Nephron (organoid): ENCODE results near the gene MBNL1.

Source experiments
- H3K27ac Mint-ChIP-seq, 3 experiments: 2 replicates each; pipeline ENCODE4 v1.8.0; 2020; ENCODE audit warnings: mixed read lengths in 3 of 3, mild to moderate bottlenecking in 2 of 3, moderate library complexity in 1 of 3
- H3K27me3 Mint-ChIP-seq: 2 replicates; pipeline ENCODE4 v1.8.0; 2021; ENCODE audit warnings: low read depth, mild to moderate bottlenecking, moderate library complexity, mixed read lengths
- H3K36me3 Mint-ChIP-seq: 2 replicates; pipeline ENCODE4 v1.8.0; 2020; ENCODE audit warnings: low read depth, mixed read lengths
- H3K4me1 Mint-ChIP-seq: 2 replicates; pipeline ENCODE4 v1.8.0; 2020; ENCODE audit warnings: mixed read lengths
- H3K4me3 Mint-ChIP-seq, 3 experiments: 2 replicates each; pipeline ENCODE4 v1.8.0; 2020; ENCODE audit warnings: mild to moderate bottlenecking in 3 of 3, mixed read lengths in 3 of 3, moderate library complexity in 2 of 3
- H3K9me3 Mint-ChIP-seq: 2 replicates; pipeline ENCODE4 v1.8.0; 2020; ENCODE audit warnings: mixed read lengths
- TF ChIP-seq, protein P1 (sequence below), 3 experiments: fragments of 200-600 bp; sonication (generic); IDR thresholded peaks; one replicate each; pipeline ENCODE4 v1.5.0; 2021; ENCODE audit warnings: antibody characterized with exemption in 3 of 3; ENCODE audit not compliant: unreplicated experiment in 3 of 3

The MBNL1 gene

DNA sequence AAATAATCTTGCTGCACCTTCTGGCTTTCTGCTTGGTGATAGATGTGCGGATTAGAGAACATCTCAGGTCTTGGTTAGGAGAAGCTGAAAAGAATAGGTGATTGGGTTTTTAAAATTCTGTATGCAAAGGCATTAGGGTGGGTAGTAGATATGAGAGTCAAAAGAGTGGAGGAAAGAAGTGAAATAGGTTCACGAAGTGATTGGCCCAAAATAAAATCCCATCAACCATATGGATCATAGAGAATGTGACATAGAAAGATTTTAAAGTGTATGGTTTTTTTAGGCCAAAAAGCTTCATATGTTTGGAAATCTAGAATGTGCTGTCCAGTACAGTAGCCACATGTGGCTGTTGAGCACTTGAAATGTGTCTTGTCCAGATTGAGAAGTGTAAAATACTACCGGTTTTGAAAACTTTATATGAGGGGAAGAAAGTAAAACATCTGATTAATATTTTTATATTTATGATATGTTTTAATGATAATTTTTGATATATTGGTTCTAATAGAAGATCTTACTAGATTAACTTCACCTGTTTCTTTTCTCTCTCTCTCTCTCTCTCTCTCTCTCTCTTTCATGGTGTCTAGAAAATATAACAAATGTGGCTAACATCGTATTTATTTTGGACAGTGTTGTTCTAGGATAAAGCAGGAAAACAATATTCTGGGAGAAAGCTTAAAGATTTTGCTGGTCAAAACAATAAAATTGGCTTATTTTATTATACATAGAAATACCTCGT lies 2.9 kb downstream of the MBNL1 start:
- peaks cover 10% of the 10 kb centered on the region for H3K27me3 Mint-ChIP-seq
- peaks cover 48% of the 10 kb centered on the region for H3K4me1 Mint-ChIP-seq
- TF ChIP-seq, protein P1, sequence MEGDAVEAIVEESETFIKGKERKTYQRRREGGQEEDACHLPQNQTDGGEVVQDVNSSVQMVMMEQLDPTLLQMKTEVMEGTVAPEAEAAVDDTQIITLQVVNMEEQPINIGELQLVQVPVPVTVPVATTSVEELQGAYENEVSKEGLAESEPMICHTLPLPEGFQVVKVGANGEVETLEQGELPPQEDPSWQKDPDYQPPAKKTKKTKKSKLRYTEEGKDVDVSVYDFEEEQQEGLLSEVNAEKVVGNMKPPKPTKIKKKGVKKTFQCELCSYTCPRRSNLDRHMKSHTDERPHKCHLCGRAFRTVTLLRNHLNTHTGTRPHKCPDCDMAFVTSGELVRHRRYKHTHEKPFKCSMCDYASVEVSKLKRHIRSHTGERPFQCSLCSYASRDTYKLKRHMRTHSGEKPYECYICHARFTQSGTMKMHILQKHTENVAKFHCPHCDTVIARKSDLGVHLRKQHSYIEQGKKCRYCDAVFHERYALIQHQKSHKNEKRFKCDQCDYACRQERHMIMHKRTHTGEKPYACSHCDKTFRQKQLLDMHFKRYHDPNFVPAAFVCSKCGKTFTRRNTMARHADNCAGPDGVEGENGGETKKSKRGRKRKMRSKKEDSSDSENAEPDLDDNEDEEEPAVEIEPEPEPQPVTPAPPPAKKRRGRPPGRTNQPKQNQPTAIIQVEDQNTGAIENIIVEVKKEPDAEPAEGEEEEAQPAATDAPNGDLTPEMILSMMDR (IDR thresholded peaks at IDR 0.05; ENCODE audit: unreplicated experiment in 3 of 3) = no peak
- no peaks in the 10 kb centered on the region for H3K9me3 Mint-ChIP-seq
- H3K27ac Mint-ChIP-seq = peak overlapping the region; percentile 48 to 100 (median 99)
- H3K36me3 Mint-ChIP-seq = no peaks in the 10 kb centered on the region
- H3K4me3 Mint-ChIP-seq = peak overlapping the region; percentile 90 to 100 (median 98)

DNA sequence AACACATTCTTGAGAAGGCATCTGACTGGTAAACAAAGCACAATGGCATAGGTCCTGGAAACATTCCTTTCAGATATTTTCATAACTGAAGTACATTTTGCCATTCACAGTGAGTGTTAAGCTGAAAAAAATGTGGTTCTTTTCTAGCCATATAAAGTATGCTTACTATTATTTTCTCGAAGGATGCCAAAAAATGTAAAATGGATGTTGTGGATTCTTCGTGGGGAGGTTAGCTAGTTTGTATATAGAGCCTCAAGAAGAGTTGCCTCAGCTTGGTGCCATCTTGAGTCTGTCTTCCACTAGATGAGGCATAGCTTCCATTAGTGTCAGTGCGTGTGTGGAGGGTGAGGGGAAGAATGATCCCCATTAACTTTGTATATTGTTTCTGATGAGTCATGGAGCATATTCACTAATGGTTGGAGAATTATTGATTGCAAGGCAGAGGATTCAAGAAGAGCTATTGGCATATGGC lies 4.1 kb downstream of the MBNL1 start:
- Mint-ChIP-seq H3K27ac (no peak overlapping the region), H3K27me3 (peaks cover 3% of the 10 kb centered on the region), H3K9me3 (no peaks in the 10 kb centered on the region), H3K4me1 (peaks cover 38% of the 10 kb centered on the region), H3K4me3 (no peak overlapping the region), H3K36me3 (no peaks in the 10 kb centered on the region)
- TF ChIP-seq, protein P1 (IDR thresholded peaks at IDR 0.05; ENCODE audit: unreplicated experiment in 3 of 3) = no peak

DNA sequence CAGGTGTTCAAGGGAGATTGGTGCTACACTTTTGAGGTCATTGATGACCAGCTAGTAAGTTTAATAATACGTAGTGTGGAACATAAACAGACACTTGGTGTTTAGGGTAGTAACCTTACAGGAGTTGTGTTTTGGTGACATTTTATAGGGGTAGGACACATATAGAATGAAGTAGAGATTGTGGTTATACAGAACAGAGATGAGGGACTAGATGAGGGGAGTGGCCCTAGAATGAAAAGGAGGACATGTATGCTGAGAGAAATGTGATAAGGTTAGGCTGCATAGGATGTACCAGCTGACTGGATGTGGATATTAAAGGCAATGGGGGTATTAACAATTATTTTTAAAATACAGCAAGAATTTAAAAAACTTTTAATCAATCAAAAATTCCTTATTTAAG lies 8.0 kb downstream of the MBNL1 start:
- no peaks in the 10 kb centered on the region for H3K27me3 Mint-ChIP-seq

DNA sequence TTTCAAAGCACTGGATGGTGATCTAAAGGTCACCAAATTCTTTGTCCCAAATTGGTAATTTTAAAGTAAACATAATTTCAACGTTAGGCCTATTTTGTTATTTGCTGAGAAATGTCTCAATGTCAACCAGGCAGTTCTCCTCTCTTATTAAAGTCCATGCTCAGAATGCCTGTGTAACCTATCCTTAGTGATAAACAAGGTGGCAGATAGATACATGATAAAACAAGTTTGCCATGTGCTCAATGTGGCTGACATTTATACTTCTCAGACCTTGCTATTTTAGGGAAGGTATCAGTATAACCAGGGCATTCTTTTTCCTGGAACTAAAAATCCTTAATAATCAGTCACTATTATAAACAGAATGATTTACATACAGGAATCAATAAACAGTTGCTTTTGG lies 8.5 kb downstream of the MBNL1 start:
- Mint-ChIP-seq H3K9me3 (no peaks in the 10 kb centered on the region), H3K4me3 (no peak overlapping the region), H3K36me3 (no peaks in the 10 kb centered on the region), H3K4me1 (peaks cover 27% of the 10 kb centered on the region), H3K27me3 (no peaks in the 10 kb centered on the region), H3K27ac (no peak overlapping the region)
- TF ChIP-seq, protein P1 (IDR thresholded peaks at IDR 0.05; ENCODE audit: unreplicated experiment in 3 of 3) = no peak

More for the DNA sequence above, 8.0 kb downstream of the MBNL1 start:
- Mint-ChIP-seq H3K27ac (no peak overlapping the region), H3K4me3 (no peak overlapping the region), H3K36me3 (no peaks in the 10 kb centered on the region), H3K4me1 (peaks cover 32% of the 10 kb centered on the region), H3K9me3 (no peaks in the 10 kb centered on the region)
- TF ChIP-seq, protein P1 (IDR thresholded peaks at IDR 0.05; ENCODE audit: unreplicated experiment in 3 of 3) = no peak

DNA sequence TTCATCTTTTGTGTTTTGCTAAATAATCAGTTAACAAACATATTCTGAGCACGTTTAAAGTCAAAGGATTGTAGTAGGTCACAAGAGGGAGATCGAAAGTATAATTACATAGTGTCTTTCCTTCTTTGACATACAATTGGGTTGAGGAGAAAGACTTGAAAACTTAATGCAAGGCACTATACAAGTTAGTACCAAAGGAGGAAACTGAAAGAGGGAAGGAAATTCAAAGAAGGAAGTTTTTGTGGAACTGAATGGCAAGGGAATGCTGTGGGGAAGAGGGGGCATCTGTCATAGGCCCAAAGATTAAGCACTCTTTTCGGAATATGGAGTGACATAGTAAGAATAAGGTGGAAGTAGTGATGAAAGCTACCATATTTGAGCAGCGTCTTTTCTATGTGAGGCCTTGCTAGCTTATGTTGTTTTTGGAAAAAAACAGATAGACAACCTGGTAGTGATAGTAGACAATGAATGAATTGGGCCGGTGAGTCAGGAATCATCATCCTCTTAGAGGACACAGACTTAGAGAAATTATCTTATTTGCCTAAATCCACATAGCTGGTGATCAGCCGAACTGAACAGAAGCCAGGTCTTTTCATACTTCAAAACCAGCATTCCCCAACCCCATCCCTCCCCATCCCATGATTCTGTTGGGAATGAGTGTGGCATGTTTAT lies 10.2 kb downstream of the MBNL1 start:
- Mint-ChIP-seq H3K4me1 (peaks cover 26% of the 10 kb centered on the region), H3K36me3 (no peaks in the 10 kb centered on the region), H3K9me3 (no peaks in the 10 kb centered on the region), H3K27ac (no peak overlapping the region), H3K27me3 (no peaks in the 10 kb centered on the region), H3K4me3 (no peak overlapping the region)
- TF ChIP-seq, protein P1 (IDR thresholded peaks at IDR 0.05; ENCODE audit: unreplicated experiment in 3 of 3) = no peak
